Endometrium (tissue), 2 donors: Measurements from ENCODE around the gene ASPDH.
"Not testable (repeated sequence)": the region's sequence is repeated elsewhere in the genome, so short reads cannot be mapped to it uniquely, and the experiment has no call there.

Experiments
- FAIRE-seq: peaks from 2 replicates; lab custom pipeline; 2012; peaks lifted over from hg19 to GRCh38; lab: Jason Lieb, UNC
- donor health status: control.
- donor health status: control.

Gene ASPDH

GRCh38 chr19:50547385-50548190, 33.9 kb upstream of the ASPDH start:
- FAIRE-seq, result no peak

GRCh38 chr19:50546527-50547221, 33.0 kb upstream of the ASPDH start:
- no peak for FAIRE-seq

- FAIRE-seq, result no peak
Observed at GRCh38 chr19:50542943-50543342, 29.2 kb upstream of the ASPDH start.

GRCh38 chr19:50537769-50538230, 24.1 kb upstream of the ASPDH start:
- no peak for FAIRE-seq

GRCh38 chr19:50537306-50537685, 23.6 kb upstream of the ASPDH start:
- no peak for FAIRE-seq

GRCh38 chr19:50536662-50537305, 23.1 kb upstream of the ASPDH start:
- no peak for FAIRE-seq

- FAIRE-seq, result no peak
Observed at GRCh38 chr19:50535672-50536187, 22.0 kb upstream of the ASPDH start.

GRCh38 chr19:50534478-50534877, 20.8 kb upstream of the ASPDH start:
- no peak for FAIRE-seq

GRCh38 chr19:50532952-50533351, 19.2 kb upstream of the ASPDH start:
- no peak for FAIRE-seq

- no peak for FAIRE-seq
Observed at GRCh38 chr19:50531171-50531612, 17.5 kb upstream of the ASPDH start.

GRCh38 chr19:50528052-50528451, 14.3 kb upstream of the ASPDH start:
- not testable (repeated sequence) for FAIRE-seq

- FAIRE-seq, result no peak
Observed at GRCh38 chr19:50522881-50523280, 9.2 kb upstream of the ASPDH start.

GRCh38 chr19:50520822-50521465, 7.2 kb upstream of the ASPDH start:
- FAIRE-seq, result no peak

- FAIRE-seq, result no peak
Observed at GRCh38 chr19:50519006-50519575, 5.4 kb upstream of the ASPDH start.

- FAIRE-seq, result no peak
Observed at GRCh38 chr19:50518091-50519005, 4.6 kb upstream of the ASPDH start.

- no peak for FAIRE-seq
Observed at GRCh38 chr19:50517704-50518075, 4.0 kb upstream of the ASPDH start.

- FAIRE-seq, result no peak
Observed at GRCh38 chr19:50516964-50517703, 3.4 kb upstream of the ASPDH start.

GRCh38 chr19:50516456-50516855, 2.7 kb upstream of the ASPDH start:
- no peak for FAIRE-seq

- FAIRE-seq, result no peak
Observed at GRCh38 chr19:50515168-50515561, 1.5 kb upstream of the ASPDH start.
